ENCODE measurements around the gene APOBEC3A. TPM values are rescaled to one million over a fixed set of nuclear protein-coding genes. Genes with fewer than 3 reads are reported as not detected.
"Not testable (repeated sequence)": the region's sequence is repeated elsewhere in the genome, so short reads cannot be mapped to it uniquely, and the experiment has no call there.

Gene APOBEC3A
- total RNA-seq, 1 donor from 2014 or later = not detected

GRCh38 chr22:38957808-38958650 lies 620 bp downstream of the APOBEC3A start:
- DNase-seq (ENCODE audit: low read depth) (no peak), FAIRE-seq (no peak)
- no peak for TF ChIP-seq CTCF (IDR thresholded peaks at IDR 0.05; ENCODE audit: insufficient read depth, low read length, severe bottlenecking)

GRCh38 chr22:38958651-38958943 lies 1.2 kb downstream of the APOBEC3A start:
- not testable (repeated sequence) for H3K36me3 ChIP-seq (ENCODE audit: control insufficient read depth, insufficient read depth, low read length); FAIRE-seq; DNase-seq (ENCODE audit: low read depth); H3K4me3 ChIP-seq (ENCODE audit: low read depth, low read length)
- peaks cover 11% of the 10 kb centered on the region for H3K27me3 ChIP-seq (ENCODE audit: control insufficient read depth, insufficient read depth, low read length)

More at GRCh38 chr22:38957808-38958650, 620 bp downstream of the APOBEC3A start:
- H3K27me3 ChIP-seq (ENCODE audit: control insufficient read depth, insufficient read depth, low read length) = peaks cover 11% of the 10 kb centered on the region
- H3K4me3 ChIP-seq (ENCODE audit: low read depth, low read length) = no peak overlapping the region
- H3K36me3 ChIP-seq (ENCODE audit: control insufficient read depth, insufficient read depth, low read length) = no peaks in the 10 kb centered on the region

- DNase-seq (ENCODE audit: low read depth) (no peak), FAIRE-seq (no peak)
- no peak for TF ChIP-seq CTCF (IDR thresholded peaks at IDR 0.05; ENCODE audit: insufficient read depth, low read length, severe bottlenecking)
- H3K4me3 ChIP-seq (ENCODE audit: low read depth, low read length) = no peak overlapping the region
- H3K36me3 ChIP-seq (ENCODE audit: control insufficient read depth, insufficient read depth, low read length) = no peaks in the 10 kb centered on the region
- H3K27me3 ChIP-seq (ENCODE audit: control insufficient read depth, insufficient read depth, low read length) = peaks cover 11% of the 10 kb centered on the region
These were observed 2.2 kb downstream of the APOBEC3A start for GRCh38 chr22:38959590-38959989.

- H3K27me3 ChIP-seq (ENCODE audit: control insufficient read depth, insufficient read depth, low read length) = peaks cover 14% of the 10 kb centered on the region
- FAIRE-seq; H3K4me3 ChIP-seq (ENCODE audit: low read depth, low read length); H3K36me3 ChIP-seq (ENCODE audit: control insufficient read depth, insufficient read depth, low read length); DNase-seq (ENCODE audit: low read depth): not testable (repeated sequence)
These were observed 3.3 kb downstream of the APOBEC3A start for GRCh38 chr22:38960673-38961072.

- not testable (repeated sequence) for FAIRE-seq; H3K36me3 ChIP-seq (ENCODE audit: control insufficient read depth, insufficient read depth, low read length); H3K4me3 ChIP-seq (ENCODE audit: low read depth, low read length); DNase-seq (ENCODE audit: low read depth)
- peaks cover 19% of the 10 kb centered on the region for H3K27me3 ChIP-seq (ENCODE audit: control insufficient read depth, insufficient read depth, low read length)
These were observed 5.9 kb downstream of the APOBEC3A start for GRCh38 chr22:38963291-38963738.

GRCh38 chr22:38963872-38964271 lies 6.5 kb downstream of the APOBEC3A start:
- FAIRE-seq (peak; percentile 72), DNase-seq (ENCODE audit: low read depth) (peak; percentile 12)
- peaks cover 19% of the 10 kb centered on the region for H3K27me3 ChIP-seq (ENCODE audit: control insufficient read depth, insufficient read depth, low read length)
- TF ChIP-seq CTCF (IDR thresholded peaks at IDR 0.05; ENCODE audit: insufficient read depth, low read length, severe bottlenecking) = no peak
- H3K4me3 ChIP-seq (ENCODE audit: low read depth, low read length) = no peak overlapping the region
- H3K36me3 ChIP-seq (ENCODE audit: control insufficient read depth, insufficient read depth, low read length) = no peaks in the 10 kb centered on the region

- TF ChIP-seq CTCF (IDR thresholded peaks at IDR 0.05; ENCODE audit: insufficient read depth, low read length, severe bottlenecking) = no peak
- Histone ChIP-seq H3K4me3 (ENCODE audit: low read depth, low read length) (no peak overlapping the region), H3K27me3 (ENCODE audit: control insufficient read depth, insufficient read depth, low read length) (peaks cover 18% of the 10 kb centered on the region), H3K36me3 (ENCODE audit: control insufficient read depth, insufficient read depth, low read length) (no peaks in the 10 kb centered on the region)
- no peak for DNase-seq (ENCODE audit: low read depth)
- no peak for FAIRE-seq
These were observed 6.9 kb downstream of the APOBEC3A start for GRCh38 chr22:38964306-38964705.

Data from bronchial epithelial cell (primary cell).